ENCODE measurements around the gene SENP2.
"Not testable (repeated sequence)": the region's sequence is repeated elsewhere in the genome, so short reads cannot be mapped to it uniquely, and the experiment has no call there.

Gene SENP2

GRCh38 chr3:185586686-185587039, 568 bp downstream of the SENP2 start:
- DNase-seq (ENCODE audit: low read depth in 2 of 2) = no peak

GRCh38 chr3:185594073-185594472, 8.0 kb downstream of the SENP2 start:
- no peak for DNase-seq (ENCODE audit: low read depth in 2 of 2)

- no peak for DNase-seq (ENCODE audit: low read depth in 2 of 2)
These were observed 9.4 kb downstream of the SENP2 start for GRCh38 chr3:185595526-185595925.

GRCh38 chr3:185605566-185605965, 19.5 kb downstream of the SENP2 start:
- no peak for DNase-seq (ENCODE audit: low read depth in 2 of 2)

GRCh38 chr3:185606196-185606595, 20.1 kb downstream of the SENP2 start:
- no peak for DNase-seq (ENCODE audit: low read depth in 2 of 2)

GRCh38 chr3:185613016-185613415, 26.9 kb downstream of the SENP2 start:
- no peak for DNase-seq (ENCODE audit: low read depth in 2 of 2)

GRCh38 chr3:185623939-185624665, 38.0 kb downstream of the SENP2 start:
- DNase-seq (ENCODE audit: low read depth in 2 of 2) = no peak

GRCh38 chr3:185625784-185626183, 39.7 kb downstream of the SENP2 start:
- no peak for DNase-seq (ENCODE audit: low read depth in 2 of 2)

GRCh38 chr3:185629554-185630181, 43.6 kb downstream of the SENP2 start:
- DNase-seq (ENCODE audit: low read depth in 2 of 2) = no peak

- no peak for DNase-seq (ENCODE audit: low read depth in 2 of 2)
These were observed 44.1 kb downstream of the SENP2 start for GRCh38 chr3:185630182-185630622.

- no peak for DNase-seq (ENCODE audit: low read depth in 2 of 2)
These were observed 45.0 kb downstream of the SENP2 start for GRCh38 chr3:185631108-185631507.

- DNase-seq (ENCODE audit: low read depth in 2 of 2) = no peak
These were observed 45.6 kb downstream of the SENP2 start for GRCh38 chr3:185631508-185632206.

GRCh38 chr3:185632996-185633395, 46.9 kb downstream of the SENP2 start:
- DNase-seq (ENCODE audit: low read depth in 2 of 2) = no peak

- no peak for DNase-seq (ENCODE audit: low read depth in 2 of 2)
These were observed 51.3 kb downstream of the SENP2 start for GRCh38 chr3:185637388-185637787.

GRCh38 chr3:185638651-185639050, 52.6 kb downstream of the SENP2 start:
- not testable (repeated sequence) for DNase-seq (ENCODE audit: low read depth in 2 of 2)

GRCh38 chr3:185639632-185640206, 53.6 kb downstream of the SENP2 start:
- DNase-seq (ENCODE audit: low read depth in 2 of 2) = no peak

- DNase-seq (ENCODE audit: low read depth in 2 of 2) = no peak
These were observed 54.2 kb downstream of the SENP2 start for GRCh38 chr3:185640308-185640707.

- not testable (repeated sequence) for DNase-seq (ENCODE audit: low read depth in 2 of 2)
These were observed 59.1 kb downstream of the SENP2 start for GRCh38 chr3:185645191-185645590.

GRCh38 chr3:185645596-185646381, 59.7 kb downstream of the SENP2 start:
- no peak for DNase-seq (ENCODE audit: low read depth in 2 of 2)

- DNase-seq (ENCODE audit: low read depth in 2 of 2) = no peak
These were observed 60.5 kb downstream of the SENP2 start for GRCh38 chr3:185646382-185647133.

All from stimulated activated CD4-positive, alpha-beta T cell treated with anti-CD3 and anti-CD28 coated beads, Interleukin-12 subunit alpha, Interleukin-12 subunit beta, amount 100 ng/mL, for 24 hours (primary cell).